ENCODE results near the gene TAS2R39.
"Not testable (repeated sequence)": the region's sequence is repeated elsewhere in the genome, so short reads cannot be mapped to it uniquely, and the experiment has no call there.

TAS2R39 gene

GRCh38 chr7:143181349-143181748 lies 1.9 kb upstream of the TAS2R39 start:
- Histone ChIP-seq H3K36me3 (no peaks in the 10 kb centered on the region), H3K9ac (no peak overlapping the region), H3K27ac (no peak overlapping the region), H4K20me1 (no peaks in the 10 kb centered on the region), H3K9me3 (replicated peaks in 1 of 11) (peaks cover 27 to 46% (median 30%) of the 10 kb centered on the region in 11 experiments), H3K27me3 (no peaks in the 10 kb centered on the region), H3K4me2 (no peak overlapping the region), H3K4me3 (no peak overlapping the region), H3K4me1 (0 out of 20 replicates have a peak, but pooled peaks cover 0 to 5% (median 0%) of the 10 kb centered on the region in 10 experiments)
- no peak for TF ChIP-seq Cebpa-rat (IDR thresholded peaks at IDR 0.05)

DNA sequence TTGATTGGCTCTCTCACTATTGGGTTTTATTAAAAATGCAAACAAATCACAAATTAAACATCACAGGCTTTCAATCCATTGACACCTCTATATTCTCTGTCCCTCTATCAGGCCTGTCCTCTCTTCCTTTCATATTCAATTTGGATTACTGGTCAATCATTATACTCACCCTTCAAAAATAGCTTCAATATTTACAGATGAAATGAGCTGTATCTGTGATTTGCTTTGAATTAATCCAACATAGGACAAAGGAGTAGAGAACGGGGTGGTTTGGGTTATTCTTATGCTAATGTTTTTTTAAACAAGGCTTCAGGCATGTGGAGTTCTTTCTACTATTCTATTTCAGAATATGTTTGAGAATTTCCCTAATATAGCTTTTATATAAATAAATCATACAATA lies 2.3 kb downstream of the TAS2R39 start:
- Histone ChIP-seq H3K4me1 (0 out of 20 replicates have a peak, but pooled peaks cover 0 to 5% (median 0%) of the 10 kb centered on the region in 10 experiments), H3K27me3 (no peaks in the 10 kb centered on the region)

GRCh38 chr7:143188994-143189393 lies 5.8 kb downstream of the TAS2R39 start:
- H3K9me3 ChIP-seq (replicated peaks in 1 of 11) = no peaks in the 10 kb centered on the region
- no peak overlapping the region for H3K9ac ChIP-seq
- H3K4me2 ChIP-seq = no peak overlapping the region

More for the DNA sequence above, 2.3 kb downstream of the TAS2R39 start:
- H4K20me1 ChIP-seq = no peaks in the 10 kb centered on the region
- no peak overlapping the region for H3K4me3 ChIP-seq
- no peak overlapping the region for H3K4me2 ChIP-seq
- H3K9ac ChIP-seq = no peak overlapping the region
- peaks cover 0 to 4% (median 0%) of the 10 kb centered on the region in 11 experiments; a peak in 3 of 22 replicates for H3K9me3 ChIP-seq (replicated peaks in 1 of 11)
- no peak for TF ChIP-seq Cebpa-rat (IDR thresholded peaks at IDR 0.05)
- H3K27ac ChIP-seq = no peak overlapping the region
- H3K36me3 ChIP-seq = no peaks in the 10 kb centered on the region

DNA sequence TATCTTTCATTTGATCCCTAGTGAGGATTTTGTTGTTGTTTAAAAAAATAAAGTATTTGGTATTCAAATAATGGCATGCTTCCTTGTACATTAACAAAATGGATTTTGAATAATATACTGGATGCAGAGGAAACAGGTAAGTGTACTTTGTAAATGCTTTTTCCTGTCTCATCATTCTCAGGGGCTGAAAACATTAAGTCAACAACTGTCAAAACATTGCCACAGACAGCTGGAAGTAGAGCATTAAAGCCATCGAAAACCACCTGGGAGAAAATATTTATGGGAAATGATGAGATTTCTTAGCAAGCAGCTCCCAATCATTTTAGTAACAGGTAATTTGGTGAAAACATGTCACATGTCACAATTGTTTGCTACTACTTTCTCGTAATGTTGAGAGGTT lies 10.7 kb downstream of the TAS2R39 start:
- no peak overlapping the region for H3K27ac ChIP-seq
- no peaks in the 10 kb centered on the region for H3K27me3 ChIP-seq
- no peak overlapping the region for H3K4me3 ChIP-seq
- TF ChIP-seq Cebpa-rat (IDR thresholded peaks at IDR 0.05) = no peak
- no peaks in the 10 kb centered on the region for H3K36me3 ChIP-seq
- no peak overlapping the region for H3K4me2 ChIP-seq
- H3K9ac ChIP-seq = no peak overlapping the region
- peaks cover 0 to 26% (median 9%) of the 10 kb centered on the region in 11 experiments; a peak in 15 of 22 replicates for H3K9me3 ChIP-seq (replicated peaks in 1 of 11)
- H4K20me1 ChIP-seq = no peaks in the 10 kb centered on the region
- no peaks in the 10 kb centered on the region for H3K4me1 ChIP-seq

More at GRCh38 chr7:143188994-143189393, 5.8 kb downstream of the TAS2R39 start:
- no peaks in the 10 kb centered on the region for H3K36me3 ChIP-seq
- H3K27me3 ChIP-seq = no peaks in the 10 kb centered on the region
- H3K4me1 ChIP-seq = no peaks in the 10 kb centered on the region
- H3K27ac ChIP-seq = no peak overlapping the region
- no peaks in the 10 kb centered on the region for H4K20me1 ChIP-seq
- no peak overlapping the region for H3K4me3 ChIP-seq
- no peak for TF ChIP-seq Cebpa-rat (IDR thresholded peaks at IDR 0.05)

- no peak overlapping the region for H3K4me3 ChIP-seq
- no peak for TF ChIP-seq Cebpa-rat (IDR thresholded peaks at IDR 0.05)
- peaks cover 0 to 29% (median 9%) of the 10 kb centered on the region in 11 experiments; a peak in 15 of 22 replicates for H3K9me3 ChIP-seq (replicated peaks in 1 of 11)
- H3K4me2 ChIP-seq = no peak overlapping the region
- no peak overlapping the region for H3K27ac ChIP-seq
- H4K20me1 ChIP-seq = no peaks in the 10 kb centered on the region
- H3K4me1 ChIP-seq = peaks cover 0 to 5% (median 0%) of the 10 kb centered on the region in 10 experiments; a peak in 2 of 20 replicates
- H3K36me3 ChIP-seq = no peaks in the 10 kb centered on the region
- no peak overlapping the region for H3K9ac ChIP-seq
- H3K27me3 ChIP-seq = peaks cover 0 to under 1% (median 0%) of the 10 kb centered on the region in 11 experiments; a peak in 2 of 22 replicates
Observed at GRCh38 chr7:143199040-143199439, 15.8 kb downstream of the TAS2R39 start.

DNA sequence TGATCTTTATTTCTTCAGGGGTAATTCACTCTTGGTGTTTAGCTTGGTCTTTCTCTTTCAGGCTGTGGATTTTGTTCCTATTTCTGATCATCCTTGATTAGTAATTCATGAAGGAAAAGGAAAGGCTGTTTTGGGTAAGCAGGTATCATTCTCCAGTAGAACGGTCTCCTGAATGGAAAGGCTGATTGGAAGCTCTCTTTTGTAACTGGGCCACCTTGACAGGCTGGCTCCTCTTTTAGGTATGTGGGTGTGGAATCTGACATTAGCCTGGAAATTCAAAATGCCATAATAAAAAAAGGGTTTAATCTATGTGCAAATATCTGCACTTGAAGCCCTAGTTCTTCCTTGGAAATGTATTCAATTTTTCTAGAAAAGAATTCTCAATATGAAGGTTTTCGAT lies 18.9 kb downstream of the TAS2R39 start:
- no peaks in the 10 kb centered on the region for H3K36me3 ChIP-seq
- no peak for TF ChIP-seq Cebpa-rat (IDR thresholded peaks at IDR 0.05)
- peaks cover 0 to 20% (median under 1%) of the 10 kb centered on the region in 11 experiments; a peak in 9 of 22 replicates for H3K9me3 ChIP-seq (replicated peaks in 1 of 11)
- no peak overlapping the region for H3K9ac ChIP-seq
- no peak overlapping the region for H3K4me3 ChIP-seq
- no peak overlapping the region for H3K4me2 ChIP-seq
- no peak overlapping the region for H3K27ac ChIP-seq
- peaks cover 0 to 9% (median 0%) of the 10 kb centered on the region in 11 experiments; a peak in 2 of 22 replicates for H3K27me3 ChIP-seq
- H3K4me1 ChIP-seq = peaks cover 24 to 31% (median 28%) of the 10 kb centered on the region in 10 experiments
- H4K20me1 ChIP-seq = no peaks in the 10 kb centered on the region

DNA sequence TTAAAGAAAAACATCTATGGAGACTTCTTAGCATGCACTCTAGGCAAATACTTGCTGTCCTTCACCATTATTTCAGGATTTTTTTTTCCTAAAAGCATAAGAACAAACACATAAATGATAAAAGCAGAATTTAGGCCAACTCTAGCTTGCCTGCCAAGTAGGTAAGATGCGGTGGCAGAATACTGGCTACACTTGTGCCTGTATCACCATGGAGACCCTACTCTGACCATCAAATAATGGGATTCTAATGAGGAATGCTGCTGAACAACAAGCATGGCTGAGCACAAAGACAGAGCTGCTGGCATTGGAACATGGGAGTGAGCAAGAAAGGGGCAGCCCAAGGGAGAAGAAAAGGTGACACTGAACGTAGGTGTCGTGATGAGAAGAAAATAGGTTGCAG lies 20.2 kb downstream of the TAS2R39 start:
- peaks cover 0 to 8% (median 0%) of the 10 kb centered on the region in 11 experiments; a peak in 3 of 22 replicates for H3K9me3 ChIP-seq (replicated peaks in 1 of 11)
- no peaks in the 10 kb centered on the region for H4K20me1 ChIP-seq
- no peak overlapping the region for H3K9ac ChIP-seq
- H3K36me3 ChIP-seq = no peaks in the 10 kb centered on the region
- H3K27ac ChIP-seq = no peak overlapping the region
- no peak overlapping the region for H3K4me2 ChIP-seq
- no peak overlapping the region for H3K4me3 ChIP-seq
- peaks cover 0 to 11% (median 0%) of the 10 kb centered on the region in 11 experiments; a peak in 3 of 22 replicates for H3K27me3 ChIP-seq
- no peak for TF ChIP-seq Cebpa-rat (IDR thresholded peaks at IDR 0.05)
- peaks cover 27 to 35% (median 30%) of the 10 kb centered on the region in 10 experiments for H3K4me1 ChIP-seq

DNA sequence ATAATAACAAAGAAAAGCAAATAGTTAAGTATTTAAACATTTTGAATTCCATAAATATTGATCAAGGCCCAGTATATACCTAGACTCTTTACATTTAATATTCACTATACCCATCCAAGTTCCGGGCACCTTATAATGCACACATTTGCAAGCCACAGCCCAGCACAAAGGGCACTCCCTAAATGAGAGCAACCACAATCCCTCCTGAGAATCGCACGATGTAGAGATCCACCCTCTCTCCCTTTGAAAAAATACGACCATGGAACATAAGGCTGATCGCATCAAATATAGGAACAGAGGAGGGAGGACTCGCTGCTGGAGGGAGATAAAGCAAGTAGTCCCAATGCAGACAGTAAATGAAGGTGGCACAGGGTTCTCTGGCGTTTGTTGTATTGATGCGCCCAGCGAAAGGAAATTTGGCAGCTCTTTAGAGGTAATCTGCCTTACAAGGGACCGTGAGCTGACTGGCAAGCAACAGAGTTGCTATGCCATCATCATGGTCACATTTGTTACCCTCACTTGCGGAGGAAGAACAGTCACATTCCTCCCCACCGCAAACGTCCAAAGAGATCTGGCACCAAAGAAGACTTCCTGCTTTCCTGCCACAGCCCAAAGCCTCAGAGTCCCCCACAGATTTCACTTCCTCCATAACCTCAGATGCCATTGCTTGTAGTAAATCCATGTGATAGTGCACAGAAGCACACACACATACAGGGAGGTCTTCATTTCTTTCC lies 22.5 kb downstream of the TAS2R39 start:
- H4K20me1 ChIP-seq = no peaks in the 10 kb centered on the region
- peak overlapping the region; percentile 27 to 57 (median 49); a peak in 14 of 20 replicates for H3K4me3 ChIP-seq
- peak overlapping the region; percentile 55 to 71 (median 62); a peak in 20 of 22 replicates for H3K9ac ChIP-seq
- peak in 4 of 11 experiments; percentile 10 to 51 (median 25); a peak in 1 of 22 replicates for TF ChIP-seq Cebpa-rat (IDR thresholded peaks at IDR 0.05)
- H3K9me3 ChIP-seq (replicated peaks in 1 of 11) = peaks cover 0 to 6% (median under 1%) of the 10 kb centered on the region in 11 experiments; a peak in 5 of 22 replicates
- peaks cover 0 to 22% (median 0%) of the 10 kb centered on the region in 11 experiments; a peak in 3 of 22 replicates for H3K27me3 ChIP-seq
- peak overlapping the region; percentile 65 to 78 (median 70) for H3K27ac ChIP-seq
- peak overlapping the region; percentile 78 to 94 (median 89) for H3K4me2 ChIP-seq
- H3K4me1 ChIP-seq = peaks cover 27 to 35% (median 30%) of the 10 kb centered on the region in 10 experiments
- H3K36me3 ChIP-seq = no peaks in the 10 kb centered on the region

GRCh38 chr7:143210541-143210940 lies 27.3 kb downstream of the TAS2R39 start:
- Histone ChIP-seq H4K20me1 (no peaks in the 10 kb centered on the region), H3K27ac (no peak overlapping the region), H3K27me3 (peaks cover 0 to 15% (median 0%) of the 10 kb centered on the region in 11 experiments; a peak in 2 of 22 replicates), H3K9ac (no peak overlapping the region), H3K9me3 (replicated peaks in 1 of 11) (peaks cover 14 to 27% (median 21%) of the 10 kb centered on the region in 11 experiments; a peak in 20 of 22 replicates), H3K4me3 (no peak overlapping the region), H3K36me3 (no peaks in the 10 kb centered on the region; a peak in 2 of 22 replicates), H3K4me2 (no peak overlapping the region), H3K4me1 (peaks cover 14 to 23% (median 17%) of the 10 kb centered on the region in 10 experiments)
- TF ChIP-seq Cebpa-rat (IDR thresholded peaks at IDR 0.05) = no peak

GRCh38 chr7:143213478-143213877 lies 30.3 kb downstream of the TAS2R39 start:
- not testable (repeated sequence) for H3K27ac ChIP-seq, H3K9ac ChIP-seq, H3K27me3 ChIP-seq, H3K36me3 ChIP-seq, H3K4me2 ChIP-seq, H4K20me1 ChIP-seq, H3K4me3 ChIP-seq
- Histone ChIP-seq H3K4me1 (peaks cover 0 to 26% (median 0%) of the 10 kb centered on the region in 10 experiments; a peak in 7 of 20 replicates), H3K9me3 (replicated peaks in 1 of 11) (peaks cover 14 to 27% (median 21%) of the 10 kb centered on the region in 11 experiments; a peak in 20 of 22 replicates)
